HG03060 (cell line): ENCODE measurements around the gene RGMB.
"Not testable (repeated sequence)": the region's sequence is repeated elsewhere in the genome, so short reads cannot be mapped to it uniquely, and the experiment has no call there.

Source experiments
- ATAC-seq: cut with Tn5 transposase; IDR thresholded peaks from one replicate; pipeline ENCODE4 v1.9.1; 2021; ENCODE audit warnings: low read depth, moderate number of reproducible peaks; ENCODE audit not compliant: unreplicated experiment

RGMB gene, protein sequence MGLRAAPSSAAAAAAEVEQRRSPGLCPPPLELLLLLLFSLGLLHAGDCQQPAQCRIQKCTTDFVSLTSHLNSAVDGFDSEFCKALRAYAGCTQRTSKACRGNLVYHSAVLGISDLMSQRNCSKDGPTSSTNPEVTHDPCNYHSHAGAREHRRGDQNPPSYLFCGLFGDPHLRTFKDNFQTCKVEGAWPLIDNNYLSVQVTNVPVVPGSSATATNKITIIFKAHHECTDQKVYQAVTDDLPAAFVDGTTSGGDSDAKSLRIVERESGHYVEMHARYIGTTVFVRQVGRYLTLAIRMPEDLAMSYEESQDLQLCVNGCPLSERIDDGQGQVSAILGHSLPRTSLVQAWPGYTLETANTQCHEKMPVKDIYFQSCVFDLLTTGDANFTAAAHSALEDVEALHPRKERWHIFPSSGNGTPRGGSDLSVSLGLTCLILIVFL

GRCh38 chr5:98773464-98774191 is at the start of gene RGMB:
Gene RGMB, plus strand, starts transcription at chr5:98773663. Its CDS starts 408 bp downstream, at chr5:98774071.
- ATAC-seq = peak; percentile 54

DNA sequence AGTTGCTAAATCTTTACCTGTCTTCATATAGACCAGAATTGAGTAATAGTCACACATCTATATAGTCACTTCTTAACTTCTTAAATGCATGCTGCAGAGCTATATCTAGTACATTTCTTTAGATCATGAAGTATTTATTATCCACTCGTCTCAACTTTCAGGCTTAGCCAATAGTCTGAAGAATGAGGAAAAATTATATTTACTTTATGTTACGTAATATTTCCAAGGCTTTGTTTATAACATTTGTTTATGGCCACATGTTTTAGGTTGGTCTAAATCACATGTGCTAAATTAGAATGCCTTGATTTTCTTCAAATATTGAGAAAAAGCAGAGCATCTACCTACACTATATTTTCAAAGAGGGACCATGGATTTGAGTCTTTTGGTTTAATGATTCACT is 47.2 kb upstream of the RGMB start:
- ATAC-seq = no peak

GRCh38 chr5:98727686-98728085 is 45.8 kb upstream of the RGMB start:
- no peak for ATAC-seq

DNA sequence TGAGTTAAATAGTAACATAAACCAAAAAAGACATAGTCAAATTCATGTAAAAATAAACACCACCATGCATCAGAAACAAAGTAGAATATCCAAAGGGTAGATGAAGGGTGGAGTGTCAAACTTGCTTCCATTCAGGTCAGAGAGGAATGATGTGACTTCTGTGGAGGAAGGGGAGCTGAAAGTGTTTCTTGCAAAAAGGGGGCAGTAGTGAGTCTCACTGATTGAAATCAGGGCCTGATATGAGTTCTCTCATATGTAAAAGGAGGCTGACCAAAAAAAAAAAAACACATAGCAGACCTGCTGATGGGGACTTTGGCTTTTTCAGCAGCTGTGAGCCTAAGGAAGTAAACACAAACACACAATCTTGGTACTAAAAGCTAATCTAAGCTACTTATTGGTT is 38.8 kb upstream of the RGMB start:
- no peak for ATAC-seq

- ATAC-seq = no peak
Measured at GRCh38 chr5:98735806-98736507, 37.5 kb upstream of the RGMB start.

DNA sequence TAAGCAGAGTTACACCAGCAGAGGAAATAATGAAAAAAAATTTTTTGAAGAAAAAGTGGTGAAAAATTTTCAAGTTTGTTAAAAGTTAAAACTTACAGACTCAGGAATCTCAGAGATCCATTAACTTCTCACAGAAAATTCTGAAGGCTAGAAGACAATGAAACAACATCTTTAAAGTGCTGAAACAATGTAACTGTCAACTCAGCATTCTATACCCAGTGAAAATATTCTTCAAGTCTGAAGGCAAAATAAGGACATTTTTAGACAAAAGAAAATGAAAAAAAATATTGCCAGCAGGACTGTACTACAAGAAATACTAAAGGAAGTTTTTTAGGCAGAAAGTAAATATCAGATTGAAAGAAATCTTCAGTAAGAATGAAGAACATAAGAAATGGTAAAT is 36.7 kb upstream of the RGMB start:
- no peak for ATAC-seq

DNA sequence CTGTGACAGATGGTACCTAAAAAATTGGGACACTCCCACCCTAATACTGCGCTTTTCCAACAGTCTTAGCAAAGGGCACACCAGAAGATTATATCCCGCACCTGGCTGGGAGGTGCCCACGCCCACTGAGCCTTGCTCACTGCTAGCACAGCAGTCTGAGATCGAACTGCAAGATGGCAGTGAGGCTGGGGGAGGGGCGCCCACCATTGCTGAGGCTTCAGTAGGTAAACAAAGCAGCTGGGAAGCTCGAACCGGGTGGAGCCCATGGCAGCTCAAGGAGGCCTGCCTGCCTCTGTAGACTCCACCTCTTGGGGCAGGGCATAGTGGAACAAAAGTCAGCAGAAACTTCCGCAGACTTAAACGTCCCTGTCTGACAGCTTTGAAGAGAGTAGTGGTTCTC is 36.0 kb upstream of the RGMB start:
- not testable (repeated sequence) for ATAC-seq

GRCh38 chr5:98738481-98739149 is 34.8 kb upstream of the RGMB start:
- ATAC-seq = not testable (repeated sequence)

DNA sequence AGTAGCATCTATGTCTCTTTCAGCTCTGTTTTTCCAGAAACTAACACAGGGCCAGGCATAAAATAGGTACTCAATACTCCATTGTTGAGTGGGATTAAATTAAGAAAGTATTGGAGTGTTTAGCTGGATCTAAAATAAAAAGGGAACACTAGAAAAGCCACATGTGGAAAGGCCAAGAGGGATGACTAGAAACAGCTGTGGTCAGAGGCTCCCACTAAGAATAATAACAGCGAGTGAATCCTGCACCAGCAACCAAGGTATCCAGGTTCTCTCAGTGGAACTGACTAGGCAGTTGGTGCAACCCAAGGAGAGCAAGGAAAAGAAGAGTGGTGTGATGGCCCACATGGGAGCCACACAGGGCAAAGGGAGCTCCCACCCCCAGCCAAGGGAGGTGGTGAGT is 31.5 kb upstream of the RGMB start:
- ATAC-seq = no peak

DNA sequence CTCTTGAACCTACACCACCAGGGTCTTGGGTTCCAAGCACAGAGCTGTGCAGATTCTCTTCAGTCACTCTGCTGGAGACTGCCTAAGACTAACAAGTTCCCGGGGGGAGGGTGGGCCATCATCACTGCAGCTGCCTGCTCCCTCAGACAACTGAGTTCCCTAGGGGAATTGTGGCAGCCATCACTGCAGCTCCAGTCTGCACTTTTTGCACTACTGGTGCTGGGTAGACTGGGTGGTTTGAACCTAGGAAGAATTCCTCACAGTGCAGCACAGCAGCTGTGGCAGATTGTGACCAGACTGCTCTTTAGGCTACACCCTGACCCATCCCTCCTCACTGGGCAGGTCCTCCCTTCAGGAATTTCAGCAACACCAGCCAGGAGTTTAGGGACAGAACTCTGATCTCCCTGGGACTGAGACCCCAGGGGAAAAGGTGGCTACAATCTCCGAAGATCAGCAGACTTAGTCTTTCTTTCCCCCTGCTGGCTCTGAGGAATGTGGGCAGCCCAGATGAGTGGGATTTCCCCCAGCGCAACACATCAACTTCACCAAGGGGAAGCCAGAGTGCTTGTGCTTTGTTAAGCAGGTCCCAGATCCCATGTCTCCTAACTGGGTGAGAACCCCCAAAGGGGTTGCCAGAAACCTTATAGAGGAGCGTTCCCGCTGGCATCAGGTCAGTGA is 30.9 kb upstream of the RGMB start:
- no peak for ATAC-seq

DNA sequence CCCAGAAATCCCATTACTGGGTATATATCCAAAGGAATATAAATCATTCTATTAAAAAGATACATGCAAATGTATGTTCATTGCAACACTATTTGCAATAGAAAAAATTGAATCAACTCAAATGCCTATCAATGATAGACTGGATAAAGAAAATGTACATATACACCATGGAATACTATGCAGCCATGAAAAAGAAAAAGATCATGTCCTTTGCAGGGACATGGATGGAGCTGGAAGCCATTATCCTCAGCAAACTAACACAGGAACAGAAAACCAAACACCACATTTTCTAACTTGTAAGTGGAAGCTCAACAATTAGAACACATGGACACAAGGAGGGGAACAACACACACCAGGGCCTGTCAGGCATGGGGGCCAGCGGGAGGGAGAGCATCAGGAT is 25.2 kb upstream of the RGMB start:
- ATAC-seq = not testable (repeated sequence)

DNA sequence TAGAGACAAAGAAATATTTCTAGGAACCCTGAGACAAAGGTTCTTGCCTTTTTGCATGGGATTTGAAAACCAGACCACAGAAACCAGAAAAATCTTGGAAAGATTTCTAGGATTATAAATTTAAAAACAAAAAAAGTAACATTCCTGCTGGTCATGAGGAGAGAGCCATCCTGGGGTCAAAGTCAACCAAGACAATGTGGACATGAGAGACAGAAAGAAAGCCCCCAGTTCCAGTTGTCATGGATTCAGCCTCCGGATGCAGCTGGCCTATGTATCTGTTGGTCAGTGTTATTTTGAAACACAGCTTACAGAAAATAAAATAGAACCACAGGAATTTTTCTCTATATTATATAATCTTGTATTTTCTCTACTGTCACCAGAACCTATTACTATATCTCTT is 24.4 kb upstream of the RGMB start:
- no peak for ATAC-seq

DNA sequence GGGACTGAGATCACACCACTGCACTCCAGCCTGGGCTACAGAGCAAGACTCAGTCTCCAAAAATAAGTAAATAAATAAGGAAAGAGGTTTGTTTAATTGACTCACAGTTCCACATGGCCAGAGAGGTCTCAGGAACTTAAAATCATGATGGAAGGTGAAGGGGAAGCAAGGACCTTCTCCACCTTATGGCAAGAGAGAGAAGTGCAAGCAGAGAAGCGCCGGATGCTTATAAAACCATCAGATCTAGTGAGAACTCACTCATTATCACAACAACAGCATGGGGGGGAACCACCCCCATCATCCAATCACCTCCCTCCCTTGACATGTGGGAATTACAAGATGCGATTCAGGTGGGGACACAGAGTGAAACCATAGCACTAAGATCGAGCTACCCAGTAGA is 22.8 kb upstream of the RGMB start:
- ATAC-seq = no peak

- not testable (repeated sequence) for ATAC-seq
Measured at GRCh38 chr5:98752331-98752730, 21.1 kb upstream of the RGMB start.

DNA sequence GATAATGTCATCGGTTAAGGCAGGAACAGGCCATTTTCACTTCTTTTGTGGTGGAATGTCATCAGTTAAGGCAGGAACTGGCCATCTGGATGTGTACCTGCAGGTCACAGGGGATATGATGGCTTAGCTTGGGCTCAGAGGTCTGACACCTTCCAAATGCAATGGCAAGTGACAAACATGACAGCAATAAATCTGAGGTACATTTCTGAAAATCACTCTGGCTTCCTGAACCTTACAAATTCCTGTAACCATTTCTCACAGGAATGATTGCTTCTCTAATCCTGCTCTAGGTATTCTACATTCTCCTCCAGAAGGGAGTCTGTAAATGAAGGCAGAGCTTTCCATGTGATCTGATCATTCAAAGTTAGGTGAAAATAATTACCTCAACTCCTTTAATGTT is 20.7 kb upstream of the RGMB start:
- ATAC-seq = not testable (repeated sequence)

DNA sequence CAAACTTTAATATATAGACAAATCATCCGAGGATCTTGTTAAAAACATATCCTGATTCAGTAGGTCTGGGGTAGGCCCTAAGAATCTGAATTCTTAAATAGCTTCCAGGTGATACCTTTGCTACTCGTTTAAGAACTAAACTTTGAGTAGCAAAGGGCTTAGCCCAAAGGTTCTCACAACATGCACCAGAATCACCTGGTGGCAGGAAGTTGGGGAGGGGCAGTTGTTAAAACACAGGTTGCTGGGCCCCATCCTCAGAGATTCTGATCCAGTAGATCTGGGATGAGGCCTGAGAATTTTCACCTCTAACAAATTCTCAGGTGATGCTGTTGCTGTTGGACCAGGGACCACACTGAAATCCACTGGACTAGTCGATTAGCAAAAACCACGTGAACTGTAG is 20.0 kb upstream of the RGMB start:
- ATAC-seq = no peak

DNA sequence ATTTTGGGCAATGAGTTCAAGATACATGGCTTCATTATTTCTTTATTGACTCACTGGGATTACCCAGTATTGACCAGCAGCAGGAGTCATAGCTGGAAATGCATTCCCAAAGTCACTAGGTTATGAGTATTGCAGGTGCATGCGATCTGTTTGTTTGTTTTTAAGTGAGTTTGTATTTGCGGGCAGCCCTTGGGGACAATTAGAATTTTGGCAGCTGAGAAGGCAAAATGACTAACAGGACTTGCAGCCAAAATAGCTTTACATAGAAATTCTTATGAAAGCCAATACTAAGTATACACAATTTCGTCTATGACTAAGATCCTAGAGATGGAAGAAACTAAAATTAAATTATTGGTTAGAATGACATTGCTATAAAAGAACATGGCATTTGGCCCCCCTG is 18.1 kb upstream of the RGMB start:
- no peak for ATAC-seq

DNA sequence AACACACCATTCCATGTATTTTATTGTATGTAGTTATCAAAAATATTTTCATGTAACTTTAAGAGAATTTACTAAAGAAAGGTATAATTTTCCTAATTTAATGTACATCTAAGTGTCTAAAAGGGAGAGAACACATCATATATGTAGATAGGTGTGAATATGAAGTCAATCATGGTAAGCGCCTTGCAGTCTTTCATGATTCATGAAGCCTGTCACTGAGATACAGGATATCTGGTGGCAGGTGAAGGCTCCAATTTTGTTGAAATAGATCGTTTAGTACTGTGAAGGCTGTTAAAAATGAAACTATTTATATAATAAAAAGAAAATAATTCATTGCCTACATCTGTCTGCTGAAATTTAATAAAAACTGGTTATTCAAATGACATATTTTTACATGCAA is 15.5 kb upstream of the RGMB start:
- no peak for ATAC-seq

- ATAC-seq = no peak
Measured at GRCh38 chr5:98763001-98763630, 10.3 kb upstream of the RGMB start.

- ATAC-seq = no peak
Measured at GRCh38 chr5:98765815-98766214, 7.6 kb upstream of the RGMB start.
